Parathyroid adenoma (tissue), 2 donors: ENCODE measurements around the gene RAB1A.

ENCODE experiments used
- H2AFZ ChIP-seq: fragments of 300-600 bp; sonication (generic); one replicate; pipeline ENCODE4 v1.7.0; 2017; ENCODE audit warnings: antibody characterized with exemption, mild to moderate bottlenecking
- H3K27ac ChIP-seq: fragments of 300-600 bp; sonication (generic); one replicate; pipeline ENCODE4 v1.7.0; 2017
- H3K27me3 ChIP-seq: fragments of 300-600 bp; sonication (generic); one replicate; pipeline ENCODE4 v1.7.0; 2017; ENCODE audit warnings: low read length; ENCODE audit not compliant: control insufficient read depth, insufficient read depth
- H3K36me3 ChIP-seq: fragments of 300-600 bp; sonication (generic); one replicate; pipeline ENCODE4 v1.7.0; 2017; ENCODE audit warnings: low read length; ENCODE audit not compliant: control insufficient read depth, insufficient read depth
- H3K4me1 ChIP-seq: fragments of 300-600 bp; sonication (generic); one replicate; pipeline ENCODE4 v1.7.0; 2017; ENCODE audit warnings: control low read depth
- H3K4me2 ChIP-seq: fragments of 300-600 bp; sonication (generic); one replicate; pipeline ENCODE4 v1.7.0; 2017; ENCODE audit warnings: low read length
- H3K4me3 ChIP-seq: fragments of 300-600 bp; sonication (generic); one replicate; pipeline ENCODE4 v1.7.0; 2017; ENCODE audit warnings: low read depth, low read length
- H3K79me2 ChIP-seq: fragments of 300-600 bp; sonication (generic); one replicate; pipeline ENCODE4 v1.7.0; 2017; ENCODE audit warnings: control low read depth
- H3K9ac ChIP-seq: fragments of 300-600 bp; sonication (generic); one replicate; pipeline ENCODE4 v1.7.0; 2017; ENCODE audit warnings: mild to moderate bottlenecking
- H3K9me3 ChIP-seq: fragments of 300-600 bp; sonication (generic); one replicate; pipeline ENCODE4 v1.7.0; 2017; ENCODE audit warnings: low read length; ENCODE audit not compliant: control insufficient read depth
- CTCF ChIP-seq: fragments of 300-600 bp; sonication (generic); IDR thresholded peaks from one replicate; pipeline ENCODE4 v1.7.0; 2017; ENCODE audit warnings: antibody characterized with exemption, mild to moderate bottlenecking
- donor health status: primary hyperparathyroidism.

Gene RAB1A

GRCh38 chr2:65053199-65053598 is 76.7 kb downstream of the RAB1A start:
- H3K9ac ChIP-seq, result no peak overlapping the region
- H3K27me3 ChIP-seq, result no peaks in the 10 kb centered on the region
- no peak overlapping the region for H3K27ac ChIP-seq
- H3K36me3 ChIP-seq, result no peaks in the 10 kb centered on the region
- TF ChIP-seq CTCF, result no peak
- H3K4me3 ChIP-seq, result no peak overlapping the region
- peaks cover 8% of the 10 kb centered on the region for H3K4me1 ChIP-seq
- peaks cover 16% of the 10 kb centered on the region for H3K79me2 ChIP-seq
- no peak overlapping the region for H3K4me2 ChIP-seq
- H3K9me3 ChIP-seq, result no peaks in the 10 kb centered on the region
- H2AFZ ChIP-seq, result no peak overlapping the region

DNA sequence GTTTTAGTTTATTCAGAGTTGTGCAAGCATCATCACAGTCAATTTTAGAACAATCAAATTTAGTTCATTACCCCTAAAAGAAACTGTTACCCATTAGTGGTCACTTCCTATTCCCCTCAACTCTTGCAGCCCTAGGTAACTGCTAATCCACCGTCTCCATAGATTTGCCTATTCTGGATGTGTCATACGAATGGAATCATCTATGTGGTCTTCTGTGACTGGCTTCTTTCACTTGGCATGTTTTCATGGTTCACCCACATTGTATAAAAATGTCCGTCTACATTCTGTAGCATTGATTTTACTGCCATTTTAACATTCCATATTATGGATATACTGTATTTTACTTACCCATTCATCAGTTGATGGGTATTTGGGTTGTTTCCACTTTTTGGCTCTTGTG is 79.0 kb downstream of the RAB1A start:
- no peak overlapping the region for H2AFZ ChIP-seq
- H3K9me3 ChIP-seq, result no peaks in the 10 kb centered on the region
- no peak overlapping the region for H3K9ac ChIP-seq
- no peaks in the 10 kb centered on the region for H3K27me3 ChIP-seq
- no peaks in the 10 kb centered on the region for H3K36me3 ChIP-seq
- H3K4me1 ChIP-seq, result no peaks in the 10 kb centered on the region
- no peak for TF ChIP-seq CTCF
- no peaks in the 10 kb centered on the region for H3K79me2 ChIP-seq
- no peak overlapping the region for H3K4me3 ChIP-seq
- H3K27ac ChIP-seq, result no peak overlapping the region
- no peak overlapping the region for H3K4me2 ChIP-seq

DNA sequence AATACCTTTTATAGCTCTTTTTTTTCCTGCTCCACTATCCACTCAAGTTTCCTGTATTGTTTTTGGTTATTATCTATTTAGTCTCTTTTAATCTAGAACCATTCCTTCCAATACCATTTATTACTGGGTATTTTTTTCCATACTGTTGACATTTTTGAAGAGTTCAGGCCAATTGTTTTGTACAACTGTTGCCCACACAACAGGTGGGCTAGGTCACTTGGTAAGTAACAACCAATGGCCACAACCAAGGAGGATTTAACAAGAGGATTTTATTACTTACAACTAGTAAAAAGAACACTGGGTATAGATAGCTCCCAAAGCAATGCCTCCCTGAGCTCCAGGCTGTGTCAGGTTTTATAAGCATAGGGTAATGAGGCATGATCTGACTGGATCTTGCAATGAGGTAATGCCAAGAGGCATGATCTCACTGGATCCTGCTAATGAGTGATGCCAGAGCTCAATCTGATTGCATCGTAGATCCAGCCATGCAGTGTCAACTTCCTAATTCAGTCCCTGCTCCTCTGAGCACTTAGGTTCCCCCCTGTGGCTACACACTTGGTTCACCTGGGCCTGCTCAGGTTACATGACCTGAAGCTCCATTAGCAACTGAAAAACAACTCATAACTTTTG is 80.8 kb downstream of the RAB1A start:
- Histone ChIP-seq H3K79me2 (no peaks in the 10 kb centered on the region), H3K36me3 (no peaks in the 10 kb centered on the region), H3K27me3 (no peaks in the 10 kb centered on the region), H3K4me3 (no peak overlapping the region), H3K4me2 (no peak overlapping the region), H3K4me1 (no peaks in the 10 kb centered on the region), H3K27ac (no peak overlapping the region), H3K9ac (no peak overlapping the region), H3K9me3 (no peaks in the 10 kb centered on the region), H2AFZ (no peak overlapping the region)
- no peak for TF ChIP-seq CTCF

- Histone ChIP-seq H3K9me3 (no peaks in the 10 kb centered on the region), H3K4me3 (no peak overlapping the region), H3K79me2 (no peaks in the 10 kb centered on the region), H2AFZ (no peak overlapping the region), H3K27ac (no peak overlapping the region), H3K36me3 (no peaks in the 10 kb centered on the region), H3K27me3 (no peaks in the 10 kb centered on the region), H3K4me1 (no peaks in the 10 kb centered on the region), H3K4me2 (no peak overlapping the region), H3K9ac (no peak overlapping the region)
- no peak for TF ChIP-seq CTCF
Measured at GRCh38 chr2:65046633-65047407, 83.1 kb downstream of the RAB1A start.
